Measurements from ENCODE around the gene CLVS2.

CLVS2 gene

DNA sequence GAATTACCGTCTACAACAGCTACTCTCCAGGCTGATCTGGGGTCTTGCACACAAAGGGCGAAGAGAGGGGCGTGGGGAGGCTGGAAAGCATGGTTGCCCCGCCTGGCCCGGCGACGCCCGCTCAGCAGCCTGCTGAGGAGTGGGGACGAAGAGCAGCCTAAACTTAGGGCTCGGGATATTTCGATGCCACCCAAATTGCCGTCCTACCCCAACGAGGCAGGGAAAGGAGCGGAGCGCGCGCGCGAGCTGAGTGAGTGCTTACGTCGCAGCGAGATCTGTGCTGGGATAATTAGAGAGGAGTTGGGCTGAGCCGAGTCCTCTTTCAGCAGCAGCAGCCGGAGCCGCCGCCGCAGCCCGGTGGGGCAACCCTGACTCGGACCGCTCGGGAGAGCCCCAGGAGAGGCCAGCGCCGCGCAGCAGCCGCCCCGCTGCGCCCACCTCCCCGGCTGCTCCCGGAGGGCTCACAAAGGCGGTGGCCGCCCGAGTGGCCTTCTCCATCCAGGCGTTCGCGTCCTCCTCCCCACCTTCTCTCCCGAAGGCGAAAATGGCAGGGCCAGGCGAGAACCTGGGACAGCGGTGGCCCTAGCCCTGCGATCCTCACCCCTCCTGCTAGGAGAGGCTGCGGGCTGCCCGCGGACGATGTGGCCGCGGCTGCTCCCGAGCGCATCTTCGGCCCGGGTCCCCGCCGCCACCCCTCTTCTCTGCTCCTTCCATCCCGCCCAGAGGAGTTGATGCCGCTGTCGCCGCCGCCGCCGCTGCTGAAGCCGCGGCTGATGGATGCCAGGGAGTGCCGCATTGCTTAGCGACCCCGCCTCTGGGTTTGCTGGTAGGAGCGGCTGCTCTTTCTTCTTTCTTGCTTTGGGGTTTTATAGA lies at the start of gene CLVS2:
TSS of gene CLVS2 (plus strand) at position 315 of the 873 bp plus-strand sequence. CDS start 1,543 bp downstream, outside the sequence.
- DNase-seq (ENCODE audit: low spot score), result no peak

GRCh38 chr6:122947355-122947754 lies 48.7 kb upstream of the CLVS2 start:
- peak; percentile 1 for DNase-seq (ENCODE audit: low spot score)

- DNase-seq (ENCODE audit: low spot score), result no peak
These were observed 42.3 kb upstream of the CLVS2 start for GRCh38 chr6:122953766-122954165.

DNA sequence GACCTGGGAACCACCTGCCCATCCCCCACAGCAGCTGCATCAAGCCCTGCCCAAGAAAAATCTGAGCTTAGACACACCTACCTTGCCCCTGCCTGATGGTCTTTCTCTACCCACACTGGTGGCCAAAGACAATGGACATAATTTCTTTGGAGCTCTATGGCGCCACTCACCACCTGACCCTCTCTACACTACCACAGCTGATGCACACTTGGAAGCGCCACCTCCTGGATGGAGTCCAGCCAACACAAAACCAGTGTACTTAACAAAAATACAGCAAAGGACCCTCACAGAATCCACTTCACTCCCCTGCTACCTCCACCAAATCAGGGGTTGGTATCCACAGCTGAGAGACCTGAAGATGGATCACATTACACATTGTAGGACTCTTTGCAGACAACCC lies 39.7 kb upstream of the CLVS2 start:
- DNase-seq (ENCODE audit: low spot score), result no peak

DNA sequence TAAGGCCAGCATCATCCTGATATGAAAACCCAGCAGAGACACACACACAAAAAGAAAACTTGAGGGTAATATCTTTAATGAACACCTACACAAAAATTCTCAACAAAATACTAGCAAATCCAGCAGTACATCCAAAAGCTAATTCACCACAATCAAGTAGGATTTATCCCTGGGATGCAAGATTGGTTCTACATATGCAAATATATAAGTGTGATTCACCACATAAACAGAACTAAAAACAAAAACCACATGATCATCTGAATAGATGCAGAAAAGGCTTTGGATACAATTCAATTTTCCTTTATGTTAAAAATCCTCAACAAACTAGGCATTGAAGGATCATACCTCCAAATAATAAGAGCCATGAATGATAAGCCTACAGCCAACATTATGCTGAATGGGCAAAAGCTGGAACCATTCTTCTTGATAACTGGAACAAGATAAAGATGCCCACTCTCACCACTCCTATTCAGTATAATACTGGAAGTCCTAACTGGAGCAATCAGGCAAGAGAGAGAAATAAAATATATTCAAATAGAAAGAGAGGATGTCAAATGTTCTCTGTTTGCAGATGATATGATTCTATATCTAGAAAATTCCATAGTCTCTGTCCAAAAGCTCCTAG lies 33.9 kb upstream of the CLVS2 start:
- DNase-seq (ENCODE audit: low spot score), result no peak

DNA sequence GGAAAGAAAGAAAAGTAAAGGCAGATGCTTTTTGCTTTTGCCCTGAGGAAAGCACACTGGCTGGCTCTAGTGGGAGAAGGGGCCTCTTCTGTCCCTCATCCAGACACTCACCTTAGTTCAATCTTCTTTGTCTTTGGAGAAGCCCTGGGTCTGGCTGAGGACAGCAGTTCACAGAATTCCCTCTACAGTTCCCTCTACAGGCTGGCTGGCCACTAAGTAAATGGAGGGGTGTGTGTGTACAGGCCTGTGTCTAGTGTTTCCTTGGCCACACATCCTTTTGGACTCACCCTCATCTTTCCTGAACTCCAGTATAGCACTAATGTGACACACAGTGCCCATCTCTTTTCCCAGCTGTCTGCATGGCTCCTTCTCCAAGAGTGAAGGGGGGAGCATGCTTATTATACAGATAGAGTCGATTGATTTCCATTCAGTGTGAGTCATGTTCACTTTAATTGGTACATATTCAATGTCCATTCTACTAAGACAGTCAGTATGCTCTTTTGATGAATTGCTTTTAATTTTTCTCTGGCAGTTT lies 26.0 kb upstream of the CLVS2 start:
- no peak for DNase-seq (ENCODE audit: low spot score)

DNA sequence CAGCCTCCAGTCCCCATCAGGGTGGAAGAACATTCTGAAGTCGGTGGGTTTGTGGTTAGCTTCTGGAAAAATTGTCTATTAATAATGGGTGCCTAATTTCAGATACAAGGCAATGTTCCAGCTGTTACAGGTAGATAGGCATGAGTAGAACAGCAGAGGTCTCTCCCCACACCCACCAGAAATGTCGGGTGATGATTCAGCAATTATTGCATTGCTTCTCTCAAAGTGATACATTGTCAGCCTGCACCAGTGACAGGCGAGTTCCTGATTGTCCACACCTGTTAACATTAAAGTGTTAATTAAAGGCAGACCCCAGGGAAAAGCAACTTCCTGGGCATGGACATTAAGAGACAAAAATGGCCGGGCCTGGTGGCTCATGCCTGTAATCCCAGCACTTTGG lies 18.9 kb upstream of the CLVS2 start:
- no peak for DNase-seq (ENCODE audit: low spot score)

DNA sequence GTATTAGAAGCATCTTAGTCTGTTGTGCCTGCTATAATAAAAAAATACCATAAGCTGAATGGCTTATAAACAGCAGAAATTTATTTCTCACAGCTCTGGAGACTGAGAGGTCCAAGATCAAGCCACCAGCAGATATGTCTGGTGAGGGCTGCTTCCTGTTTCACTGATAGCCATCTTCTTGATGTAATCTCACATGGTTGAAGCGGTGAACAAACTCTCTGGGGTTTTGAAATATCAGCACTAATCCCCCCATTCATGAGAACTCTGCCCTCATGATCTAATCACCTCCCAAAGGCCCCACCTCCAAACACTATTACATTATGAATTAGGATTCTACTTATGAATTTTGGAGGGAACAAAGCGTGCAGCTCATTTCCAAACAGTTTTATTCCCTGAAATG lies 11.6 kb upstream of the CLVS2 start:
- no peak for DNase-seq (ENCODE audit: low spot score)

- DNase-seq (ENCODE audit: low spot score), result no peak
These were observed 1.8 kb upstream of the CLVS2 start for GRCh38 chr6:122994256-122994655.

- DNase-seq (ENCODE audit: low spot score), result no peak
These were observed 915 bp downstream of the CLVS2 start for GRCh38 chr6:122996794-122997505.

DNA sequence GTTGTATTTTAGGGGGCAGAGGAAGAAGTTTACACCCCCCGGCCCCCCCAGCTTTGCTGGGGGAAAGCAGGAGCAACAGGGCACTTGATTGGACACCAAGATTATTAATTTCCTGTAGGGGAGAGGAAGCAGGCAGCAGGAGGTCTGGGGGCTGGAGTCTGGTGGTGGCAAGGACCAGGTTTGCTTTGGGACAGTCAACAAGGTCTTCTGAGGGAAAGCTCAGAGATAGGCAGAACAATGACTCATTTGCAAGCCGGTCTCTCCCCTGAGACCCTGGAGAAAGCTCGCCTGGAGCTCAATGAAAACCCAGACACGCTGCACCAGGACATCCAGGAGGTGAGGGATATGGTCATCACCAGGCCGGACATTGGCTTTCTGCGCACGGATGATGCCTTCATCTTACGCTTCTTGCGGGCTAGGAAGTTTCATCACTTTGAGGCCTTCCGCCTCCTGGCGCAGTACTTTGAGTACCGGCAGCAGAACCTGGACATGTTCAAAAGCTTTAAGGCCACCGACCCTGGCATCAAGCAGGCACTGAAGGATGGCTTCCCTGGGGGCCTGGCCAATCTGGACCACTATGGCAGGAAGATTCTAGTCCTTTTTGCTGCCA lies 1.6 kb downstream of the CLVS2 start:
- DNase-seq (ENCODE audit: low spot score), result no peak

DNA sequence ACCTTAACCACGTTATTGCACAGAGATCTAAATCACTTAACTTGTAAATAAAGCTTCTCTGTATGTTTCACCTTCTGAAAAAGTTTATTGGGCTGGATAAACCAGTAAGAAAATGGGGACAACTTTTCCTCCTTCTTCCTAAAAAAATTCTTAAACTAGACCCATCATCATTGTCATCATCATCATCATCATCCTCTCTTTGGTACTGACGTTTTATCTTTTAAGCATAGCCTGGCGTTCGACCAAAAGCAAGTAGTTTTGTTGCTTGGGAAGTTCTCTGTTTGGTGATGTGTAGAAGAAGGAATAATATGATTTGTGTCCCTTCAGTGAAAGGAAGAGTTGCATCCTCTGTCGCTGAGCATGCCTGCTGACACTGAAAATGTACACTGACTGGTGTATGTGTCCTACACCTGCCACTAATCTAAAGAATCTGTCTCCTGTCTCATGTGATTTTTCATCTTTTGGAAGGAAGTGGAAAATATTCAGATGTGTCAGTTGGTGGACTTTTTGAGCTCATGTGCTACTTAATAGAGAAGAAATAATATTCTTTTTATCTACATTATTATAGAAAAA lies 2.5 kb downstream of the CLVS2 start:
- DNase-seq (ENCODE audit: low spot score), result no peak

DNA sequence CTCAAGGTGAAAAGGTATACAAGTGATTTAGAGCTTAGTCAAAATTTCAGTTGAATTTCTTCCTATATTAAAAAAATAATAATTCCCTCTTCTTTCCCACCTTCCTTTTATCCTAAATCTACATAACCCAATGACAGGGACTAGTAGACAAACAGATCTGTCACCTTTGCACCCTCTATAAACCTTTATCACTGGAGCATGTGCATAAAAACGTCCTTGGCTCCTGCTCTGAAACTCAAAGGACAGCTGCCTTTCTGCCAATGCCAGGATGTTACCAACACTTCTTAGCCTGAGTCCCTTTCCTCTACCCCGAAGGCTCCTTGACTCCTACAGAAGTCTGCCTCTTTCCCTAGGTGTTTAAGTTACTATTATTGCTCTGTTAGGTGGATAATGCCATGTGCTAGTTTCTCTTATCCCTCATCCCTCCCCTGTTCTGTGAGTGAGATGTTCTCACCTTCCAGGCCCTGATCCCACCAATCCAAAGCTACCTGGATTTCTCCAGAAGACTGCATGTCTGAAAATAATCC lies 4.3 kb downstream of the CLVS2 start:
- DNase-seq (ENCODE audit: low spot score), result no peak

GRCh38 chr6:123001540-123001939 lies 5.5 kb downstream of the CLVS2 start:
- DNase-seq (ENCODE audit: low spot score), result no peak

DNA sequence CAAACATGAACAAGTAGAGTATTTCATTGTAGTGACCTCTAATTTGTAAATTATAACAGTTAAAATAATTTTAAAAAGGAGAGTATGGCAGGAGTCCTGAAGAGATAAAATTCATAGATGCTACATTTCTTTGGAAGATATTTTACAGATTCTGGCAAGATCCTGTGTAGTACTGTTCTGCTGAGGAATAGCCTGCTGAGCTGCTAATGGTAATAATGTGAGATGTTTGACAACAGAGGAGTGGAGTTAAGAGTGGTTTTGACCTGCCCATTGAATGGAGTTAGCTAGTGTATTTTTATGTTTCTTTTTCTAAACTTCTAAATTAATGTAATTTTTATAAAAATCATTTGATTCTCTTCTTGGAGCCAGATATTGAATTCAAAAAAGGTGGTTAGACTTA lies 11.8 kb downstream of the CLVS2 start:
- DNase-seq (ENCODE audit: low spot score), result no peak

DNA sequence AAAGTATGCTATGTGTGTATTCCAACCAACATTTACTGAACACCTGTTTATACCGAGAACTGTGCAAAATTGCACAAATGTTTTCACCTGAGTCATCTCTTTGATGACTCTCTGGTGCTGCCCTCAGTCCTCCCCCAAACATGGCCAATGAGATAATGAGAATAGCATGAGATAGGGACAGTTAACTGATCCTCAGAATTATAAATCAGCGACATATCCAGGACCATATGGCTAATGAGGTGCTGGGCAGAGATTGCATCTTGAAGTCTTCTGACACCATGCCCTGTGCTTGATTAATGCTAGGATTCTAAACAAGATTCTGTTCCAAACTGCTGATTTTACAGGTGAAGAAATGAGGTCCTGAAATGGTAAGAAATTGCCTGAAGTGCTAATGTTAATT lies 13.0 kb downstream of the CLVS2 start:
- DNase-seq (ENCODE audit: low spot score), result no peak

DNA sequence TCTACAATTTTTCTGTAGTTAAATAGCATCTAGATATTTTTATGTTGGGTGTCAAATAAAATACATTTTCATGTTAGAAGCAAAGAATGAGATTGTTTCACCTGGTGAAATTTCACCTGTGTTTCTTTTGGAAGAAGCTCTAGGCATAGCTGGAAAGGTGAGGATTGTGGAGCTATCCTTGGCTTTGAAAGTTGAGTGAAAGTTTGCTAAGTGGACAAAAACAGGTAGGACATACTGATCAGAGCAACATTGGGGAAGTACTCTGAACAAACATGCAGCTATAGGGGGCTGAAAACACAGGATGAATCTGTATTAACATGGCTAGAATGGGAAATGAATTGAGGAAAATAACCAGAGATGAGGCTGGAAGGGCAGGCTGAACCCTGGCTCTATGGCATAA lies 18.8 kb downstream of the CLVS2 start:
- DNase-seq (ENCODE audit: low spot score), result no peak

- no peak for DNase-seq (ENCODE audit: low spot score)
These were observed 20.5 kb downstream of the CLVS2 start for GRCh38 chr6:123016431-123017103.

- no peak for DNase-seq (ENCODE audit: low spot score)
These were observed 21.2 kb downstream of the CLVS2 start for GRCh38 chr6:123017104-123017682.

DNA sequence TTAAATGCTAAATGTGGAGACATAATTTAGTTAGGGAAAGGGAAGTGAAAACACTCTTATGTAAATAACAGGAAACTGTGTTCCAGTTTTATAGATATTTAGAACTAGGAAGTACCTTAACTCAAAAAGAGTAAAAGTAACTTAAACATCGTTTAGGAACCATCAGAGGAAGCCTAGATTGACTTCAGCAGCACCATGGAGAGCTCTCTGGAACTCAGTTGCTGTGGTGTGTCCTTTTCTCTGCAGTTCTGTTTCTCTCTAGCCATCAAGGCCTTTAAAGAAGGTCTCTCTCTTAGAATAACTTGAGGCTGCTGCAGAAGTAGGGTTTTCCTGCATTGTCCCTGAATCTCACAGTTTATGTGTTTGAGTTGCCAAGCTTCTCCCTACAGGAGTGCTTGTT lies 26.9 kb downstream of the CLVS2 start:
- DNase-seq (ENCODE audit: low spot score), result no peak

DNA sequence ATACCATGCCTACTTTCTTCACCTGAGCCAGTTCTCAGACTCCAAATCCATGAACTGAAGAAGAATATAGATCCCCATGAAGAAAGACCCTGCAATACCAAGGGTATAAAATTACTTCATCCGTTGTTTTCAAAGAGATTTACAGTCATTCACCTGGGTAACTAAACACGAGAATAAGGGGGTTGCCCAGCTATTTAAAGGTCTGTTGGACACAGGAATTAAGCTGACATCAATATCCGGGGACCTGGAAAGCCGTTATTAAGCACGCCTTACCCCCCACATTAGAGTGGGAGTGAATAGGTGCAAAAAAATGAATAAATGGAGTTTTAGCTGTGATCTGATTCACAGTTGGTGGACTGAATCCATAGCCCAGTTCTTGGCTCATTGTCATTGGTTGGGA lies 28.9 kb downstream of the CLVS2 start:
- DNase-seq (ENCODE audit: low spot score), result no peak

Data from LoVo (cell line).